Measurements from ENCODE around the gene SMG6.
"Not testable (repeated sequence)": the region's sequence is repeated elsewhere in the genome, so short reads cannot be mapped to it uniquely, and the experiment has no call there.

SMG6 gene
- total RNA-seq = 60.8 to 94.2 reads per million in 2 experiments

GRCh38 chr17:2303204-2304188, at the start of gene SMG6, which contains the start of gene SRR:
TSS of gene SMG6 (minus strand) at chr17:2303785. CDS start at chr17:2303720, 65 bp downstream.
TSS of gene SRR (plus strand) at chr17:2303950. CDS start at chr17:2315561, 11,611 bp downstream.
- DNase-seq (ENCODE audit: low read depth) = peak; percentile 95

GRCh38 chr17:2351269-2351668, 47.7 kb upstream of the SMG6 start:
- no peak for DNase-seq (ENCODE audit: low read depth)

- DNase-seq (ENCODE audit: low read depth) = no peak
Observed at GRCh38 chr17:2347805-2348685, 44.5 kb upstream of the SMG6 start.

GRCh38 chr17:2346475-2346874, 42.9 kb upstream of the SMG6 start:
- DNase-seq (ENCODE audit: low read depth) = no peak

- no peak for DNase-seq (ENCODE audit: low read depth)
Observed at GRCh38 chr17:2344528-2344927, 40.9 kb upstream of the SMG6 start.

- DNase-seq (ENCODE audit: low read depth) = no peak
Observed at GRCh38 chr17:2343421-2343820, 39.8 kb upstream of the SMG6 start.

- no peak for DNase-seq (ENCODE audit: low read depth)
Observed at GRCh38 chr17:2338315-2338657, 34.7 kb upstream of the SMG6 start.

- DNase-seq (ENCODE audit: low read depth) = peak; percentile 41
Observed at GRCh38 chr17:2337544-2338314, 34.1 kb upstream of the SMG6 start.

- DNase-seq (ENCODE audit: low read depth) = peak; percentile 71
Observed at GRCh38 chr17:2336852-2337543, 33.4 kb upstream of the SMG6 start, which contains the start of gene SGSM2. TSS of gene SGSM2 (plus strand) at chr17:2337501. CDS start at chr17:2337689, 188 bp downstream.

- DNase-seq (ENCODE audit: low read depth) = peak; percentile 84
Observed at GRCh38 chr17:2336215-2336851, 32.7 kb upstream of the SMG6 start, which contains the start of gene TSR1. TSS of gene TSR1 (minus strand) at chr17:2336457. CDS start at chr17:2336427, 30 bp downstream.

GRCh38 chr17:2335726-2336214, 32.2 kb upstream of the SMG6 start:
- no peak for DNase-seq (ENCODE audit: low read depth)

GRCh38 chr17:2331303-2331702, 27.7 kb upstream of the SMG6 start:
- no peak for DNase-seq (ENCODE audit: low read depth)

- DNase-seq (ENCODE audit: low read depth) = no peak
Observed at GRCh38 chr17:2323629-2324314, 20.2 kb upstream of the SMG6 start.

GRCh38 chr17:2321399-2321798, 17.8 kb upstream of the SMG6 start:
- DNase-seq (ENCODE audit: low read depth) = no peak

- no peak for DNase-seq (ENCODE audit: low read depth)
Observed at GRCh38 chr17:2319051-2319450, 15.5 kb upstream of the SMG6 start.

GRCh38 chr17:2317796-2318195, 14.2 kb upstream of the SMG6 start:
- DNase-seq (ENCODE audit: low read depth) = no peak

GRCh38 chr17:2316916-2317205, 13.3 kb upstream of the SMG6 start:
- DNase-seq (ENCODE audit: low read depth) = not testable (repeated sequence)

GRCh38 chr17:2312736-2313135, 9.2 kb upstream of the SMG6 start:
- DNase-seq (ENCODE audit: low read depth) = no peak

- DNase-seq (ENCODE audit: low read depth) = no peak
Observed at GRCh38 chr17:2309338-2310154, 6.0 kb upstream of the SMG6 start.

All from T follicular helper cell (primary cell).